ENCODE measurements around the gene C19orf12.

Gene C19orf12

GRCh38 chr19:29727906-29728305, 12.8 kb upstream of the C19orf12 start:
- Histone ChIP-seq H3K27me3 (ENCODE audit: insufficient read depth, low read length) (no peaks in the 10 kb centered on the region), H3K27ac (ENCODE audit: low read depth, low read length, poor library complexity, severe bottlenecking) (no peak overlapping the region), H4K20me1 (ENCODE audit: insufficient read depth, low read length) (no peaks in the 10 kb centered on the region), H3K4me3 (ENCODE audit: low read depth, low read length, poor library complexity, severe bottlenecking) (no peak overlapping the region), H2AFZ (ENCODE audit: low read length) (no peak overlapping the region), H3K4me1 (ENCODE audit: insufficient read depth, low read length, severe bottlenecking) (no peaks in the 10 kb centered on the region), H3K79me2 (ENCODE audit: insufficient read depth, low read length) (no peaks in the 10 kb centered on the region), H3K4me2 (ENCODE audit: low read length) (no peak overlapping the region), H3K9me2 (ENCODE audit: low read depth, low read length) (no peaks in the 10 kb centered on the region), H3K9me3 (ENCODE audit: low read length) (no peaks in the 10 kb centered on the region), H3K9ac (ENCODE audit: low read length) (no peak overlapping the region), H3F3A (ENCODE audit: insufficient read depth, low read length) (no peaks in the 10 kb centered on the region), H3K36me3 (ENCODE audit: insufficient read depth, low read length) (no peaks in the 10 kb centered on the region)
- TF ChIP-seq CTCF (IDR thresholded peaks at IDR 0.05; ENCODE audit: low read length) (no peak), EZH2 (IDR thresholded peaks at IDR 0.05; ENCODE audit: borderline replicate concordance, low read length) (no peak)

DNA sequence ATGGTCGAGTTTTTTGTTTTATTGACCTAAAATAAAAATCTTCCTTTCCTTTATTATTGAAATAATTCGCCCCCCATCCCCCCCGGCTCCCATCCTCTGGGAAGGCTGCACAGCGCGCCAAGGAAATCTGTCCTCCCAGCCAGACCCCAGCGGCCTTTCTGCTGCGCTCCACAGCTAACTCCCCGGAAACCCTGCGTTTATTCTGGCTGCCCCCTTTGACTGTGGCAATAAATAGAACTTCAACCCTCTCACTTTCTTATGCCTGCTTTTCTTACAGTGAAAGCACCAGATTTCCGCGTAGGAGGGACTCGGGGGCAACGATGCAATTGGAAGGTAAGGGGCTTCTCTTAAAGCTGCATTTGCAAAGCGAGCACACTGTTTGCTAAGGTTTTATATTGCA, 9.7 kb upstream of the C19orf12 start:
- no peaks in the 10 kb centered on the region for H3K27me3 ChIP-seq (ENCODE audit: insufficient read depth, low read length)
- no peaks in the 10 kb centered on the region for H4K20me1 ChIP-seq (ENCODE audit: insufficient read depth, low read length)
- peak overlapping the region; percentile 35; the same call in 1 of the 2 replicates for H3K4me2 ChIP-seq (ENCODE audit: low read length)
- no peak overlapping the region for H2AFZ ChIP-seq (ENCODE audit: low read length)
- TF ChIP-seq CTCF (IDR thresholded peaks at IDR 0.05; ENCODE audit: low read length) (no peak), EZH2 (IDR thresholded peaks at IDR 0.05; ENCODE audit: borderline replicate concordance, low read length) (no peak)
- H3K27ac ChIP-seq (ENCODE audit: low read depth, low read length, poor library complexity, severe bottlenecking): no peak overlapping the region
- H3K9ac ChIP-seq (ENCODE audit: low read length): no peak overlapping the region
- peak overlapping the region; percentile 21 for H3K4me3 ChIP-seq (ENCODE audit: low read depth, low read length, poor library complexity, severe bottlenecking)
- no peaks in the 10 kb centered on the region for H3K36me3 ChIP-seq (ENCODE audit: insufficient read depth, low read length)
- H3K9me3 ChIP-seq (ENCODE audit: low read length): no peaks in the 10 kb centered on the region
- H3K4me1 ChIP-seq (ENCODE audit: insufficient read depth, low read length, severe bottlenecking): no peaks in the 10 kb centered on the region
- no peaks in the 10 kb centered on the region for H3K79me2 ChIP-seq (ENCODE audit: insufficient read depth, low read length)
- H3K9me2 ChIP-seq (ENCODE audit: low read depth, low read length): no peaks in the 10 kb centered on the region
- H3F3A ChIP-seq (ENCODE audit: insufficient read depth, low read length): no peaks in the 10 kb centered on the region

GRCh38 chr19:29724102-29724641, 9.1 kb upstream of the C19orf12 start:
- H3K36me3 ChIP-seq (ENCODE audit: insufficient read depth, low read length): no peaks in the 10 kb centered on the region
- peak overlapping the region; percentile 35; the same call in 1 of the 2 replicates for H3K4me2 ChIP-seq (ENCODE audit: low read length)
- H2AFZ ChIP-seq (ENCODE audit: low read length): no peak overlapping the region

More at GRCh38 chr19:29724102-29724641, 9.1 kb upstream of the C19orf12 start:
- Histone ChIP-seq H3K4me3 (ENCODE audit: low read depth, low read length, poor library complexity, severe bottlenecking) (peak overlapping the region; percentile 21), H3K9me3 (ENCODE audit: low read length) (no peaks in the 10 kb centered on the region), H4K20me1 (ENCODE audit: insufficient read depth, low read length) (no peaks in the 10 kb centered on the region), H3K4me1 (ENCODE audit: insufficient read depth, low read length, severe bottlenecking) (no peaks in the 10 kb centered on the region), H3F3A (ENCODE audit: insufficient read depth, low read length) (no peaks in the 10 kb centered on the region), H3K9me2 (ENCODE audit: low read depth, low read length) (no peaks in the 10 kb centered on the region), H3K9ac (ENCODE audit: low read length) (no peak overlapping the region), H3K79me2 (ENCODE audit: insufficient read depth, low read length) (no peaks in the 10 kb centered on the region), H3K27ac (ENCODE audit: low read depth, low read length, poor library complexity, severe bottlenecking) (no peak overlapping the region), H3K27me3 (ENCODE audit: insufficient read depth, low read length) (no peaks in the 10 kb centered on the region)
- TF ChIP-seq CTCF (IDR thresholded peaks at IDR 0.05; ENCODE audit: low read length) (no peak), EZH2 (IDR thresholded peaks at IDR 0.05; ENCODE audit: borderline replicate concordance, low read length) (no peak)

All from OCI-LY1 (cell line).